ENCODE data around the gene RERE. TPM values are rescaled to one million over a fixed set of nuclear protein-coding genes. Genes with fewer than 3 reads are reported as not detected.
A peak's percentile ranks its signal among the peaks of the same experiment; 100 is the strongest.

Gene RERE
- polyA plus RNA-seq, 3 donors from 2014 or later, result 3.8 to 5.9 (median 3.8) TPM

- Mint-ChIP-seq H3K9me3 (no peaks in the 10 kb centered on the region), H3K27me3 (ENCODE audit: low read depth in 3 of 3) (peaks cover 4 to 7% (median 6%) of the 10 kb centered on the region in 3 donors), H3K27ac (no peak overlapping the region), H3K4me3 (no peak overlapping the region), H3K4me1 (peaks cover 12 to 29% of the 10 kb centered on the region in 2 donors), H3K36me3 (peaks cover 0 to 4% (median 3%) of the 10 kb centered on the region in 3 donors)
- DNase-seq, result no peak
Measured at GRCh38 chr1:8478566-8478965, 338.9 kb downstream of the RERE start.

GRCh38 chr1:8477983-8478362 lies 339.5 kb downstream of the RERE start:
- Mint-ChIP-seq H3K4me3 (no peak overlapping the region), H3K27ac (no peak overlapping the region), H3K36me3 (peaks cover 0 to 4% (median 3%) of the 10 kb centered on the region in 3 donors), H3K27me3 (ENCODE audit: low read depth in 3 of 3) (peaks cover 4 to 8% (median 6%) of the 10 kb centered on the region in 3 donors), H3K4me1 (peaks cover 18 to 35% of the 10 kb centered on the region in 2 donors), H3K9me3 (no peaks in the 10 kb centered on the region)
- DNase-seq, result no peak

GRCh38 chr1:8477166-8477982 lies 340.1 kb downstream of the RERE start:
- Mint-ChIP-seq H3K4me3 (no peak overlapping the region), H3K27me3 (ENCODE audit: low read depth in 3 of 3) (peaks cover 4 to 8% (median 6%) of the 10 kb centered on the region in 3 donors), H3K4me1 (peaks cover 23 to 41% of the 10 kb centered on the region in 2 donors), H3K27ac (peak overlapping the region in 1 of 6 donors; percentile 52), H3K9me3 (no peaks in the 10 kb centered on the region), H3K36me3 (peaks cover 0 to 4% (median 3%) of the 10 kb centered on the region in 3 donors)
- DNase-seq, result peak; percentile 11 to 32 (median 21)

GRCh38 chr1:8476006-8476405 lies 341.4 kb downstream of the RERE start:
- DNase-seq, result no peak
- Mint-ChIP-seq H3K4me1 (peaks cover 27 to 45% of the 10 kb centered on the region in 2 donors), H3K4me3 (no peak overlapping the region), H3K27ac (peak overlapping the region in 1 of 6 donors; percentile 35), H3K27me3 (ENCODE audit: low read depth in 3 of 3) (peaks cover 6 to 8% (median 7%) of the 10 kb centered on the region in 3 donors), H3K36me3 (peaks cover 0 to 4% (median 3%) of the 10 kb centered on the region in 3 donors), H3K9me3 (no peaks in the 10 kb centered on the region)

- Mint-ChIP-seq H3K27ac (no peak overlapping the region), H3K4me3 (peak overlapping the region in 1 of 5 donors; percentile 35), H3K36me3 (peaks cover 0 to 4% (median 3%) of the 10 kb centered on the region in 3 donors), H3K9me3 (no peaks in the 10 kb centered on the region), H3K27me3 (ENCODE audit: low read depth in 3 of 3) (peaks cover 5 to 10% (median 7%) of the 10 kb centered on the region in 3 donors), H3K4me1 (peaks cover 27 to 45% of the 10 kb centered on the region in 2 donors)
- no peak for DNase-seq
Measured at GRCh38 chr1:8474369-8474768, 343.1 kb downstream of the RERE start.

GRCh38 chr1:8473891-8474300 lies 343.5 kb downstream of the RERE start:
- H3K4me3 Mint-ChIP-seq, result peak overlapping the region in 2 of 5 donors; percentile 3 to 46
- DNase-seq, result no peak
- peaks cover 27 to 45% of the 10 kb centered on the region in 2 donors for H3K4me1 Mint-ChIP-seq

GRCh38 chr1:8473121-8473875 lies 344.1 kb downstream of the RERE start:
- Mint-ChIP-seq H3K36me3 (peaks cover 0 to 4% (median 3%) of the 10 kb centered on the region in 3 donors), H3K27ac (peak overlapping the region in 2 of 6 donors; percentile 20 to 49), H3K4me3 (peak overlapping the region in 4 of 5 donors; percentile 3 to 46 (median 22)), H3K9me3 (no peaks in the 10 kb centered on the region), H3K27me3 (ENCODE audit: low read depth in 3 of 3) (peaks cover 3 to 10% (median 7%) of the 10 kb centered on the region in 3 donors), H3K4me1 (peaks cover 27 to 45% of the 10 kb centered on the region in 2 donors)
- peak; percentile 42 to 70 (median 45) for DNase-seq

More at GRCh38 chr1:8473891-8474300, 343.5 kb downstream of the RERE start:
- peaks cover 3 to 10% (median 7%) of the 10 kb centered on the region in 3 donors for H3K27me3 Mint-ChIP-seq (ENCODE audit: low read depth in 3 of 3)
- no peaks in the 10 kb centered on the region for H3K9me3 Mint-ChIP-seq
- H3K36me3 Mint-ChIP-seq, result peaks cover 0 to 4% (median 3%) of the 10 kb centered on the region in 3 donors
- H3K27ac Mint-ChIP-seq, result no peak overlapping the region

GRCh38 chr1:8472668-8473067 lies 344.8 kb downstream of the RERE start:
- peaks cover 26 to 43% of the 10 kb centered on the region in 2 donors for H3K4me1 Mint-ChIP-seq
- DNase-seq, result no peak
- H3K27ac Mint-ChIP-seq, result no peak overlapping the region
- peak overlapping the region in 3 of 5 donors; percentile 10 to 34 (median 10) for H3K4me3 Mint-ChIP-seq
- H3K27me3 Mint-ChIP-seq (ENCODE audit: low read depth in 3 of 3), result peaks cover 3 to 10% (median 7%) of the 10 kb centered on the region in 3 donors
- H3K36me3 Mint-ChIP-seq, result peaks cover 0 to 3% (median 0%) of the 10 kb centered on the region in 3 donors
- H3K9me3 Mint-ChIP-seq, result no peaks in the 10 kb centered on the region

- peaks cover 18 to 31% of the 10 kb centered on the region in 2 donors for H3K4me1 Mint-ChIP-seq
- H3K27me3 Mint-ChIP-seq (ENCODE audit: low read depth in 3 of 3), result peaks cover 3 to 10% (median 7%) of the 10 kb centered on the region in 3 donors
- H3K36me3 Mint-ChIP-seq, result peaks cover 0 to 3% (median 0%) of the 10 kb centered on the region in 3 donors
- no peaks in the 10 kb centered on the region for H3K9me3 Mint-ChIP-seq
- no peak overlapping the region for H3K27ac Mint-ChIP-seq
- no peak overlapping the region for H3K4me3 Mint-ChIP-seq
- no peak for DNase-seq
Measured at GRCh38 chr1:8471451-8471850, 346.0 kb downstream of the RERE start.

- H3K4me1 Mint-ChIP-seq, result peaks cover 17 to 18% of the 10 kb centered on the region in 2 donors
- DNase-seq, result no peak
- H3K9me3 Mint-ChIP-seq, result no peaks in the 10 kb centered on the region
- H3K27ac Mint-ChIP-seq, result no peak overlapping the region
- no peak overlapping the region for H3K4me3 Mint-ChIP-seq
- peaks cover 0 to 5% (median 2%) of the 10 kb centered on the region in 3 donors for H3K27me3 Mint-ChIP-seq (ENCODE audit: low read depth in 3 of 3)
- H3K36me3 Mint-ChIP-seq, result peaks cover 0 to 13% (median 11%) of the 10 kb centered on the region in 3 donors
Measured at GRCh38 chr1:8468751-8469150, 348.7 kb downstream of the RERE start.

GRCh38 chr1:8467308-8467707 lies 350.1 kb downstream of the RERE start:
- Mint-ChIP-seq H3K4me1 (peaks cover 9 to 15% of the 10 kb centered on the region in 2 donors), H3K27ac (no peak overlapping the region), H3K36me3 (peaks cover 0 to 14% (median 13%) of the 10 kb centered on the region in 3 donors), H3K27me3 (ENCODE audit: low read depth in 3 of 3) (peaks cover 0 to 7% (median 0%) of the 10 kb centered on the region in 3 donors), H3K9me3 (no peaks in the 10 kb centered on the region), H3K4me3 (no peak overlapping the region)
- no peak for DNase-seq

GRCh38 chr1:8465692-8466091 lies 351.7 kb downstream of the RERE start:
- H3K27ac Mint-ChIP-seq, result no peak overlapping the region
- DNase-seq, result no peak
- H3K36me3 Mint-ChIP-seq, result peaks cover 3 to 21% (median 17%) of the 10 kb centered on the region in 3 donors
- H3K4me3 Mint-ChIP-seq, result no peak overlapping the region
- H3K9me3 Mint-ChIP-seq, result no peaks in the 10 kb centered on the region
- H3K27me3 Mint-ChIP-seq (ENCODE audit: low read depth in 3 of 3), result peaks cover 0 to 4% (median 0%) of the 10 kb centered on the region in 3 donors
- peaks cover 8 to 16% of the 10 kb centered on the region in 2 donors for H3K4me1 Mint-ChIP-seq

- Mint-ChIP-seq H3K4me1 (peaks cover 8 to 16% of the 10 kb centered on the region in 2 donors), H3K27ac (no peak overlapping the region), H3K9me3 (no peaks in the 10 kb centered on the region), H3K36me3 (peaks cover 3 to 21% (median 17%) of the 10 kb centered on the region in 3 donors), H3K4me3 (no peak overlapping the region), H3K27me3 (ENCODE audit: low read depth in 3 of 3) (peaks cover 0 to 2% (median 0%) of the 10 kb centered on the region in 3 donors)
- no peak for DNase-seq
Measured at GRCh38 chr1:8465013-8465412, 352.4 kb downstream of the RERE start.
